Measurements from ENCODE around the gene SCAMP4. TPM values are rescaled to one million over a fixed set of nuclear protein-coding genes. Genes with fewer than 3 reads are reported as not detected.

SCAMP4 gene
- total RNA-seq, 1 donor from 2014 or later: 16.4 TPM

GRCh38 chr19:1936916-1937610 is 31.9 kb downstream of the SCAMP4 start:
- no peak for DNase-seq (ENCODE audit: low spot score)

- no peak for DNase-seq (ENCODE audit: low spot score)
These were observed 32.9 kb downstream of the SCAMP4 start for GRCh38 chr19:1938071-1938470.

- DNase-seq (ENCODE audit: low spot score): no peak
These were observed 36.2 kb downstream of the SCAMP4 start, which contains the start of gene CSNK1G2 for GRCh38 chr19:1941146-1942077. TSS of gene CSNK1G2 (plus strand) at chr19:1941172. CDS start at chr19:1969773, 28,601 bp downstream.

DNA sequence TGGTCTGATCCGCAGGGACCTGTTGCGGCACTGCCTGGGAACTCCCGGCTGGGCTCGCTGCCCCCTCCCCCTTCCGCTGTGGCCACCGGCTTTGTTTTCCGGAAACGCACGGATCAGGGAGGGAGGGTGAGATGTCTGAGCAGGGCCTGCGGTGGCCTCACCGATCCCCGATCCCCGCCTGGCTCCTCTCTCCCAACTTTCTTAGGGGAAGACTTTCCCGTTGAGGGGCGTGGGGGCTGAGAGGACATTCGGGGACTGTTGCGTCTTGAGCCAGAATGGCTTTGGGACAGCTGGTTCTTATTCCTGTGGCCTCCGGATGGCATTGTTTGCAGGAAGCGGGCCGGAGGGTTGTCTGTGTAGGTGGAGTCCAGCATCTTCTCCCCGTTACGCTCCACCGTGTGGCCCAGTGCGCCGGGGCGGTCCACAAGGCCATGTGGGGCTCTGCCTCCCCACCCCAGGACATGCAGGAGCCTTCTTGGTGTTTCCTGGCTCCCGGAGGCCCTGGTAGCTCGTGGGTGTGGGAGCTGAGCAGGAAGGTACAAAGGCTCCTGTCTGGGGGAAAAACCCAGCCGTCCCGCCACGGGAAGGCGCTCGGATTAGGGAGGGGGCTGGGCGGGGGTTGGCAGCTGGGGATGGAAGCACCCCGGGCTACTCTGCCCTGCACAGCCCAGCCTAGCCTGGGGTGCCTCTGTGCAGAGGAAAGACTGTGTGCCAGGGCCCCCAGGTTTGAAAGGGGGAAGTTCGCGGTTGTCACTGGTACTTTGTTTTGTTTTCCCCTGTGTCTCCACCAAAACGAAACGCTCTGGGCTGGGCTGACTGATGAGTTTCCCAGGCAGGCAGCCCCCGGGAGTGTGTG is 37.1 kb downstream of the SCAMP4 start:
- DNase-seq (ENCODE audit: low spot score): peak; percentile 67

GRCh38 chr19:1942934-1943555 is 37.8 kb downstream of the SCAMP4 start:
- peak; percentile 32 for DNase-seq (ENCODE audit: low spot score)

- no peak for DNase-seq (ENCODE audit: low spot score)
These were observed 38.5 kb downstream of the SCAMP4 start for GRCh38 chr19:1943661-1944087.

DNA sequence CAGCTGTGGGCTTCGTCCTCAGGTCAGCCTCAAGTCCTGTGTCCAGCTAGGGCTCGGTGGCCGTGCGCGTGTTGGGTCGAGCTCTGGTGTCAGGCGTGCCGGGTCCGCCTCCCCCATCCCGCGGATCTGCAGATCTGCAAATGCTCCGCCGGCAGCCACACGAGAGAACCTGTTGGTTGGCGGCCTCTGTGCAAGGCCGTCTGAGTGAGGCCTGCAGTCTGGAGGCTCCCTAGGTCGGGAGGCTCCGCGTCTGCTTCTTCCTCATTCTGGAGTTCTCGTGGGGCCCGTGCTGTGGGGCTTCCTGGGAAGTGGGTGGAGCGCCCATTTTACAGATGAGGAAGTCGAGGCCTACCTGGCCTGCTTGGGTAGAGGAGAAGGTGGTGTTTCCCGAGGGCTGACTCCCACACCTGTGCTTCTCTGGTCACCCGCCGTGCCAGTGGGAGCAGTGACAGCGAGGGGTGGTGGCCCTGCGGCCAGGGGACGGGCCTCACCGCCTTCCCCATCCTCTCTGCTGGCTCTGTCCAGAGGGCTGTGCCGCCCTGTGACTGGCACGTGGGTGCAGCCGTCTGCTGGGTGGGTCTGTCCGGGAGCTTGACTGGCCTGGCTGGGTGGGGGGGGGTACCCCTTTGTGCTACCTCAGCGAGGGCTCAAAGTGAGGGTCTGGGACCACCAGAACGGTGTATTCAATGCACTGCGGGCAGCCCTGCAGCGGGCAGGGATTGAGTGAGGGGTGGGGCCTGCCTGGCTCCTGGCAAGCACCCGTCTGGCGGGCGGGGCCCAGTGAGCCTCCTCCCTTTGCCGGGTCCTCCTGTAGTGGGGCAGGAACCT is 39.1 kb downstream of the SCAMP4 start:
- DNase-seq (ENCODE audit: low spot score): no peak

GRCh38 chr19:1944916-1945561 is 39.8 kb downstream of the SCAMP4 start:
- no peak for DNase-seq (ENCODE audit: low spot score)

- no peak for DNase-seq (ENCODE audit: low spot score)
These were observed 40.7 kb downstream of the SCAMP4 start for GRCh38 chr19:1945899-1946298.

DNA sequence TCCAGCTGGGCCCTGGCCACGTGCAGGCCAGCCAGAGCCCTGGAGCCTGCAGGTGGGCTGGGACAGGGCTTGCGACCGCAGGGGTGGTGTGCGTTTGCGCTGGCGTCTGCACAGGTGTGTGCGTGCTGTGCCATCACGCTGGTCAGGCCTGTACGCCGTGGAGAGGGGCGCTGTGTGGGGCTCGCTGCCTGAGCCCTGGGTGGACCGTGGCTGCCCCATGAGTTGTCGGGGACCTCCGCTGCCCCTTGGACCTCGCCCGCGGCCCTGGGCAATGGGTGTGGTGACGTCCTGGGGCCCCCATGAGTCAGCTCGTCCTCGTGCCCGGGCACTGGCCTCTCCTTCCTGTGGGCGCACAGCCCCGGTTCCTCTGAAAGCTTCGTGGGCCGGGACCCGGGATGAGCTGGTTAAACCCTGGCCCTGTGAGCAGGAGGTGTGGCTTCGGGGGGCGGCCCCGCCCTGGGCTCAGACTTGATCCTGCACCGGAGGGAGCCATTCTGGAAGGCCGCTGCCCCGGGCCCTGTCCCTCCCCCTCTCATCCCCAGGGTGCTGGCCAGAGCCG is 42.5 kb downstream of the SCAMP4 start:
- no peak for DNase-seq (ENCODE audit: low spot score)

DNA sequence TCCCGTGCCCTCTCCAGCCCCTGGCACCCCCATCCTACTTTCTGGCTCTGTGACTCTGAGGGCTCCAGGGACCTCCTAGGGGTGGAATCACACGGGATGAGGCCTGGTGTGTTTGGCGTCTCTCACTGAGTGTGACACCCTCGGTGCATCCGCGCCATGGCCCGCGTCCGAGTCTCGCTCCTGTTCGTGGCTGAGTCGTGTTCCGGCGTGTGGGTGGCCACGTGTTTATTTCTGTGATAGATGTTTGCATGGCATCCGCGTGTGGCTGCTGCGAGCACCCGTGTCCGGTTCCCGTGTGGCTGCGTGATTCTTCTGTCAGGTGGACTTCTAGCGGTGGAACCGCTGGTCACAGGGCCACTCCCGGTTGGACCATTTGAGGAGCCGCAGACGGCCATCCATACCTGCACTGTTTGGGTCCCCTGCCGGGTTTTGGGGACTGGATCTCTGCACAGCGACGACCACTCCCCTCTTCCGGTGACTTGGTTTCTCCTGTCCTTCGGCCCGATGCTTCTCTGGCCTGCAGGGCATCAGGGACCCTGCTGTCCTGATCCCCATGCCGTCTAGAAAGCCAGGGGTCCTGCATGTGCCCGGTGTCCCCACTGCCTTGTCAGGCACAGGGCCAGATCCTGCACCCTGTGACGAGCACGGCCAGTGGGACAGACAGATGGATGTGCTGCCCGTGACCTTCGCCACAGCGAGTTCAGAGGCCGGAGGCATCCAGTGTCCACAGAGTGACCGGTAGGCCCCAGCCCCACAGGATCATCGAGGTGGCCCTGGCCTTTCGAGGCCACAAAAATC is 44.3 kb downstream of the SCAMP4 start:
- no peak for DNase-seq (ENCODE audit: low spot score)

DNA sequence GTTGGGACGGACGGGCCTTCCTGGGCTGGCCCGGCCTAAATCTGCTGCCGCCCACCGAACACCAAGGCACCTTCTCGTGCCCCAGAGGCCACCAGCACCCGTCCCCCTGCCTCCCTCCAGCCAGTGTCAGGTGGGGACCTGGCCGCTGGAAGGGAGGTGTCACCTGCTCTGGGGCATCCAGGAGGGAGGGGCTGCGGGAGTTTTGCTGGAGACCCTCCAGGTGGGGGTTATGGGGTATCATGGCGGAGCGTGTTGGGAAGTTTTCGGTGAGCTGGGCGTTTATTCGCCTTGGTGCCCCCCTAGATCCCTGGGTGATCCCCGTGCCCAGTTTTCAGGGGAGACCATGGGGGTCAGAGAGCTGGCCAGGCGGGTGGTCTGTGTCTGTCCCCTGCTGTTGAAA is 45.4 kb downstream of the SCAMP4 start:
- DNase-seq (ENCODE audit: low spot score): no peak

GRCh38 chr19:1952635-1953034 is 47.4 kb downstream of the SCAMP4 start:
- no peak for DNase-seq (ENCODE audit: low spot score)

DNA sequence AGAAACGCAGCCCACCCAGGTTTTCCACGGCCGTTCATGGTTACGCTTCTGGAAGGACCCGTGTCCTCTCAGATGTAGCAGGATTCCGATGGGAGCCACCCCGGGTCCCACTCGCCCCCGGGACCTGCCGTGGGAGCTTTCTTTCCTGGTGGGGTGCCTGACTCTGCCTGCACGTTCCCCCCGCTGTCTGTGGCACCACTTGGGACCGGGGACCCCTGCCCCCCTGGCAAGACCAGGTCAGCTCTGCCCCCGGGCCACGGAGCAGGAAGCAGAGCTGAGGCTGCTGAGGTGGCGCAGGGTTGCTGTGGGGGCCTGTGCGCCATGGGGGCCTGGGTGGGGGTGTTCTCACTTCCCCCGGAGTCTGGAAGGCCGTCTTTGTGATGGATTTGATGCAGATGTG is 47.8 kb downstream of the SCAMP4 start:
- no peak for DNase-seq (ENCODE audit: low spot score)

DNA sequence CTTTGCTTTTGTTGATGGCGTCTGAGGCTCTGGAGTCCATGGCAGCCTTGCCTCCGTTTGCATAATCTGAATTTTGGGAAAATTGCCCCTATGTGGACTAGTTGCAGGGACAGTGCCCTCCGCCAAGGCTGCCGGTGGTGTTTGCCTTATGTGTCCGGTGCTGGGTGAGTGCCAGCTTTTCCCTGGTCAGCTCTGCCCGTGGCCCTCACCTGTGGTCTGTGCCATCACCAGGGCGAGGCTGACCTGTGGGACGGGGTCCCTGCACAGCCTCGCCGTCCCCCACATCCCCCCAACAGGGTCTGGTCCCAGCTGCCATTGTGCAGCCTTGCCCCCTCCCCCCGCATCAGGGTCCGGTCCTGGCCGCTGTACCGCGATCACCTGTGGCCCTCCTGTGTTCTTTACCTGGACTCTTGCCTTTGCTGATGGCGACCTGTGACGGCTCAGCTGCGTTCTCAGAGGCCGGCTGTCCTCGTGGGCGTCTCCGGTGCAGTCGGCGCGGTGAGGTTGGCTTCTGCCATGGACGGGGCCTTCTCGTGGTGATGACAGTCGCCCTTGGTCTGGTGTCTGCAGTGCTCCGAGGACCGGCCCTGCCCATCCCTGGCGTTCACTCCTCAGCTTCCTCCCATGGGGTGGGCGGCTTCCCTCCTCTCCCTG is 48.4 kb downstream of the SCAMP4 start:
- DNase-seq (ENCODE audit: low spot score): no peak

- DNase-seq (ENCODE audit: low spot score): no peak
These were observed 49.3 kb downstream of the SCAMP4 start for GRCh38 chr19:1954532-1954933.

- DNase-seq (ENCODE audit: low spot score): no peak
These were observed 50.2 kb downstream of the SCAMP4 start for GRCh38 chr19:1955171-1956121.

Measured in umbilical cord (tissue), 2 donors.